Measurements from ENCODE around the gene BEST2. TPM values are rescaled to one million over a fixed set of nuclear protein-coding genes. Genes with fewer than 3 reads are reported as not detected.

The BEST2 gene
- total RNA-seq, 1 experiment from 2014 or later = not detected

GRCh38 chr19:12733369-12734214, 18.0 kb upstream of the BEST2 start:
- H2AFZ ChIP-seq (ENCODE audit: low read length) = no peak overlapping the region
- no peaks in the 10 kb centered on the region for H3K27me3 ChIP-seq (ENCODE audit: low read length)
- no peaks in the 10 kb centered on the region for H3K9me3 ChIP-seq (ENCODE audit: low read length)
- peaks cover 50% of the 10 kb centered on the region for H3K4me1 ChIP-seq (ENCODE audit: low read length)
- H3K27ac ChIP-seq (ENCODE audit: low read length) = peak overlapping the region; percentile 81
- peaks cover 20% of the 10 kb centered on the region for H3K36me3 ChIP-seq (ENCODE audit: insufficient read depth, low read length)
- DNase-seq = peak; percentile 76
- peaks cover 33% of the 10 kb centered on the region for H4K20me1 ChIP-seq (ENCODE audit: insufficient read depth, low read depth, low read length)
- H3K9me2 ChIP-seq (replicated peaks; ENCODE audit: insufficient read depth, low read length) = no peaks in the 10 kb centered on the region
- H3K79me2 ChIP-seq (ENCODE audit: low read length) = peaks cover 60% of the 10 kb centered on the region
- peak overlapping the region; percentile 98 for H3K4me3 ChIP-seq (ENCODE audit: low read length)
- H3K9ac ChIP-seq (ENCODE audit: low read length) = peak overlapping the region; percentile 99
- peak overlapping the region; percentile 82 for H3K4me2 ChIP-seq (ENCODE audit: low read depth, low read length, poor library complexity, severe bottlenecking)

GRCh38 chr19:12736995-12737834, 14.4 kb upstream of the BEST2 start, which contains the start of gene GET3:
TSS of gene GET3 (plus strand) at chr19:12737497. CDS start at chr19:12737506, 9 bp downstream.
- H3K36me3 ChIP-seq (ENCODE audit: insufficient read depth, low read length) = peaks cover 6% of the 10 kb centered on the region; the same call in 1 of the 2 replicates
- peaks cover 18% of the 10 kb centered on the region for H4K20me1 ChIP-seq (ENCODE audit: insufficient read depth, low read depth, low read length)
- peak within 1 kb of the TSS; percentile 70 for H3K27ac ChIP-seq (ENCODE audit: low read length)
- H3K4me3 ChIP-seq (ENCODE audit: low read length) = peak within 1 kb of the TSS; percentile 94
- H2AFZ ChIP-seq (ENCODE audit: low read length) = peak within 1 kb of the TSS; percentile 63
- H3K27me3 ChIP-seq (ENCODE audit: low read length) = no peaks in the 10 kb centered on the region
- no peaks in the 10 kb centered on the region for H3K9me3 ChIP-seq (ENCODE audit: low read length)
- peak within 1 kb of the TSS; percentile 85 for H3K9ac ChIP-seq (ENCODE audit: low read length)
- peaks cover 41% of the 10 kb centered on the region for H3K79me2 ChIP-seq (ENCODE audit: low read length)
- DNase-seq = peak; percentile 96
- H3K9me2 ChIP-seq (replicated peaks; ENCODE audit: insufficient read depth, low read length) = no peaks in the 10 kb centered on the region
- peaks cover 32% of the 10 kb centered on the region for H3K4me1 ChIP-seq (ENCODE audit: low read length)
- peak within 1 kb of the TSS; percentile 89 for H3K4me2 ChIP-seq (ENCODE audit: low read depth, low read length, poor library complexity, severe bottlenecking)

- Histone ChIP-seq H3K4me3 (ENCODE audit: low read length) (peak overlapping the region; percentile 94), H4K20me1 (ENCODE audit: insufficient read depth, low read depth, low read length) (peaks cover 12% of the 10 kb centered on the region), H2AFZ (ENCODE audit: low read length) (peak overlapping the region; percentile 63; the same call in 1 of the 2 replicates), H3K36me3 (ENCODE audit: insufficient read depth, low read length) (peaks cover 5% of the 10 kb centered on the region; the same call in 1 of the 2 replicates), H3K9ac (ENCODE audit: low read length) (peak overlapping the region; percentile 85), H3K27ac (ENCODE audit: low read length) (no peak overlapping the region), H3K27me3 (ENCODE audit: low read length) (no peaks in the 10 kb centered on the region), H3K4me1 (ENCODE audit: low read length) (peaks cover 25% of the 10 kb centered on the region), H3K79me2 (ENCODE audit: low read length) (peaks cover 35% of the 10 kb centered on the region), H3K4me2 (ENCODE audit: low read depth, low read length, poor library complexity, severe bottlenecking) (peak overlapping the region; percentile 89), H3K9me2 (replicated peaks; ENCODE audit: insufficient read depth, low read length) (no peaks in the 10 kb centered on the region), H3K9me3 (ENCODE audit: low read length) (no peaks in the 10 kb centered on the region)
- no peak for DNase-seq
Measured at GRCh38 chr19:12737835-12738351, 13.7 kb upstream of the BEST2 start.

- H3K4me1 ChIP-seq (ENCODE audit: low read length) = no peaks in the 10 kb centered on the region
- H3K9ac ChIP-seq (ENCODE audit: low read length) = no peak overlapping the region
- H3K9me3 ChIP-seq (ENCODE audit: low read length) = no peaks in the 10 kb centered on the region
- no peaks in the 10 kb centered on the region for H3K79me2 ChIP-seq (ENCODE audit: low read length)
- peaks cover 4% of the 10 kb centered on the region for H3K36me3 ChIP-seq (ENCODE audit: insufficient read depth, low read length)
- no peaks in the 10 kb centered on the region for H3K9me2 ChIP-seq (replicated peaks; ENCODE audit: insufficient read depth, low read length)
- no peak overlapping the region for H3K4me3 ChIP-seq (ENCODE audit: low read length)
- H3K27me3 ChIP-seq (ENCODE audit: low read length) = no peaks in the 10 kb centered on the region
- H2AFZ ChIP-seq (ENCODE audit: low read length) = no peak overlapping the region
- no peaks in the 10 kb centered on the region for H4K20me1 ChIP-seq (ENCODE audit: insufficient read depth, low read depth, low read length)
- no peak overlapping the region for H3K4me2 ChIP-seq (ENCODE audit: low read depth, low read length, poor library complexity, severe bottlenecking)
- H3K27ac ChIP-seq (ENCODE audit: low read length) = no peak overlapping the region
- DNase-seq = no peak
Measured at GRCh38 chr19:12745166-12745897, 6.3 kb upstream of the BEST2 start.

GRCh38 chr19:12748489-12748888, 3.1 kb upstream of the BEST2 start:
- H2AFZ ChIP-seq (ENCODE audit: low read length) = no peak overlapping the region
- no peak for DNase-seq
- no peaks in the 10 kb centered on the region for H3K27me3 ChIP-seq (ENCODE audit: low read length)
- no peaks in the 10 kb centered on the region for H3K79me2 ChIP-seq (ENCODE audit: low read length)
- no peaks in the 10 kb centered on the region for H3K9me3 ChIP-seq (ENCODE audit: low read length)
- H3K9me2 ChIP-seq (replicated peaks; ENCODE audit: insufficient read depth, low read length) = no peaks in the 10 kb centered on the region
- H3K4me1 ChIP-seq (ENCODE audit: low read length) = no peaks in the 10 kb centered on the region
- no peak overlapping the region for H3K4me3 ChIP-seq (ENCODE audit: low read length)
- H3K27ac ChIP-seq (ENCODE audit: low read length) = no peak overlapping the region
- H3K4me2 ChIP-seq (ENCODE audit: low read depth, low read length, poor library complexity, severe bottlenecking) = no peak overlapping the region
- H3K9ac ChIP-seq (ENCODE audit: low read length) = no peak overlapping the region
- no peaks in the 10 kb centered on the region for H4K20me1 ChIP-seq (ENCODE audit: insufficient read depth, low read depth, low read length)
- H3K36me3 ChIP-seq (ENCODE audit: insufficient read depth, low read length) = peaks cover 4% of the 10 kb centered on the region

GRCh38 chr19:12749938-12750521, 1.6 kb upstream of the BEST2 start:
- H2AFZ ChIP-seq (ENCODE audit: low read length) = no peak overlapping the region
- no peak overlapping the region for H3K4me2 ChIP-seq (ENCODE audit: low read depth, low read length, poor library complexity, severe bottlenecking)
- H3K27me3 ChIP-seq (ENCODE audit: low read length) = no peaks in the 10 kb centered on the region
- no peak overlapping the region for H3K27ac ChIP-seq (ENCODE audit: low read length)
- no peak overlapping the region for H3K9ac ChIP-seq (ENCODE audit: low read length)
- H3K4me1 ChIP-seq (ENCODE audit: low read length) = no peaks in the 10 kb centered on the region
- no peaks in the 10 kb centered on the region for H4K20me1 ChIP-seq (ENCODE audit: insufficient read depth, low read depth, low read length)
- peaks cover 4% of the 10 kb centered on the region for H3K36me3 ChIP-seq (ENCODE audit: insufficient read depth, low read length)
- no peak for DNase-seq
- no peak overlapping the region for H3K4me3 ChIP-seq (ENCODE audit: low read length)
- no peaks in the 10 kb centered on the region for H3K79me2 ChIP-seq (ENCODE audit: low read length)
- H3K9me2 ChIP-seq (replicated peaks; ENCODE audit: insufficient read depth, low read length) = no peaks in the 10 kb centered on the region
- no peaks in the 10 kb centered on the region for H3K9me3 ChIP-seq (ENCODE audit: low read length)

- Histone ChIP-seq H3K9ac (ENCODE audit: low read length) (no peak overlapping the region), H3K9me2 (replicated peaks; ENCODE audit: insufficient read depth, low read length) (no peaks in the 10 kb centered on the region), H3K27ac (ENCODE audit: low read length) (no peak overlapping the region), H4K20me1 (ENCODE audit: insufficient read depth, low read depth, low read length) (no peaks in the 10 kb centered on the region), H3K79me2 (ENCODE audit: low read length) (no peaks in the 10 kb centered on the region), H3K4me3 (ENCODE audit: low read length) (no peak overlapping the region), H3K27me3 (ENCODE audit: low read length) (no peaks in the 10 kb centered on the region), H3K9me3 (ENCODE audit: low read length) (no peaks in the 10 kb centered on the region), H2AFZ (ENCODE audit: low read length) (no peak overlapping the region), H3K4me2 (ENCODE audit: low read depth, low read length, poor library complexity, severe bottlenecking) (no peak overlapping the region), H3K36me3 (ENCODE audit: insufficient read depth, low read length) (peaks cover 2% of the 10 kb centered on the region), H3K4me1 (ENCODE audit: low read length) (no peaks in the 10 kb centered on the region)
- DNase-seq = no peak
Measured at GRCh38 chr19:12750851-12751250, 740 bp upstream of the BEST2 start.
